SK-N-SH (cell line): ENCODE measurements around the gene KPRP. TPM values are rescaled to one million over a fixed set of nuclear protein-coding genes. Genes with fewer than 3 reads are reported as not detected.

Experiments used
- CTCF ChIA-PET: fragments of 300-600, 350-600 bp; formaldehyde crosslinking; extraction: SDS; loops from one replicate; lab custom pipeline; 2021; lab: Yijun Ruan, JAX
- POLR2A ChIA-PET: fragments of 350-600 bp; sonication (Branson Sonifier 250); formaldehyde crosslinking; extraction: SDS; loops from one replicate; lab custom pipeline; 2020; ENCODE audit warnings: antibody characterized with exemption, inconsistent platforms; lab: Yijun Ruan, JAX
- DNase-seq: peaks from one replicate; pipeline ENCODE4 v3.0.0; 2012
- H2AFZ ChIP-seq: fragments of 200-600 bp; sonication (generic); 2 replicates; pipeline ENCODE4 v1.8.1; 2016; ENCODE audit warnings: antibody characterized with exemption, mild to moderate bottlenecking, low read depth
- H3F3A ChIP-seq: fragments of 200-600 bp; sonication (generic); replicated peaks from 2 replicates; pipeline ENCODE3; 2016; ENCODE audit warnings: antibody characterized with exemption, mild to moderate bottlenecking; ENCODE audit not compliant: insufficient read depth
- H3K27ac ChIP-seq, 2 experiments: fragments of 200-500 bp in 1 of 2; fragments of 200-600 bp in 1 of 2; sonication (Bioruptor generic) in 1 of 2; sonication (generic), shearing (Covaris generic) in 1 of 2; 2 replicates each; pipeline versions ENCODE4 v1.5.1 to v1.6.1; 2014 to 2016; ENCODE audit warnings: low read depth in 2 of 2, inconsistent platforms in 1 of 2, low read length in 1 of 2, mild to moderate bottlenecking in 1 of 2, mixed read lengths in 1 of 2
- H3K27me3 ChIP-seq: fragments of 200-600 bp; sonication (generic), shearing (Covaris generic); 2 replicates; pipeline ENCODE4 v1.6.1; 2016; ENCODE audit warnings: mixed run types; ENCODE audit not compliant: insufficient read depth
- H3K36me3 ChIP-seq, 2 experiments: fragments of 200-500 bp in 1 of 2; fragments of 200-600 bp in 1 of 2; sonication (Bioruptor generic) in 1 of 2; sonication (generic) in 1 of 2; replicated peaks in 1 of 2; 2 replicates each; pipeline versions ENCODE3 to v1.5.1; 2014 to 2016; ENCODE audit warnings: low read length in 1 of 2, mild to moderate bottlenecking in 1 of 2; ENCODE audit not compliant: insufficient read depth in 2 of 2, control insufficient read depth in 1 of 2
- H3K4me1 ChIP-seq, 2 experiments: fragments of 200-500 bp in 1 of 2; fragments of 200-600 bp in 1 of 2; sonication (Bioruptor generic) in 1 of 2; sonication (generic), shearing (Covaris generic) in 1 of 2; 2 replicates each; pipeline versions ENCODE4 v1.5.1 to v1.6.1; 2014 to 2016; ENCODE audit warnings: low read depth in 1 of 2, low read length in 1 of 2, mixed run types in 1 of 2; ENCODE audit not compliant: insufficient read depth in 2 of 2, control insufficient read depth in 1 of 2
- H3K4me2 ChIP-seq: fragments of 200-600 bp; sonication (generic), shearing (Covaris generic); 2 replicates; pipeline ENCODE4 v1.6.1; 2017; ENCODE audit warnings: mixed run types
- H3K4me3 ChIP-seq, 2 experiments: fragments of 200-500 bp in 1 of 2; fragments of 200-600 bp in 1 of 2; sonication (Bioruptor generic) in 1 of 2; sonication (generic), shearing (Covaris generic) in 1 of 2; 2 replicates each; pipeline versions ENCODE4 v1.5.1 to v1.8.1; 2014 to 2016; ENCODE audit warnings: low read depth in 2 of 2, inconsistent platforms in 1 of 2, low read length in 1 of 2, mild to moderate bottlenecking in 1 of 2, mixed read lengths in 1 of 2, moderate library complexity in 1 of 2
- H3K79me2 ChIP-seq: fragments of 200-600 bp; sonication (generic); 2 replicates; pipeline ENCODE4 v1.8.1; 2017; ENCODE audit warnings: mild to moderate bottlenecking; ENCODE audit not compliant: insufficient read depth
- H3K9ac ChIP-seq: fragments of 200-600 bp; sonication (generic); 2 replicates; pipeline ENCODE4 v1.6.1; 2017; ENCODE audit warnings: mixed run types
- H3K9me2 ChIP-seq: fragments of 200-600 bp; sonication (generic); 2 replicates; pipeline ENCODE4 v1.6.1; 2017; ENCODE audit warnings: mixed run types
- H3K9me3 ChIP-seq: fragments of 200-600 bp; sonication (generic); 2 replicates; pipeline ENCODE4 v1.6.1; 2017; ENCODE audit warnings: mixed run types, mild to moderate bottlenecking, moderate library complexity
- H4K20me1 ChIP-seq: fragments of 200-600 bp; sonication (generic); 2 replicates; pipeline ENCODE4 v1.6.1; 2017; ENCODE audit warnings: mild to moderate bottlenecking, mixed run types; ENCODE audit not compliant: insufficient read depth
- EP300 ChIP-seq, 2 experiments: IDR thresholded peaks; 2 replicates each; pipeline versions ENCODE4 v1.4.0 to v1.6.1; 2012; ENCODE audit warnings: borderline replicate concordance in 1 of 2, low read depth in 1 of 2, low read length in 1 of 2
- EZH2phosphoT487 ChIP-seq: fragments of 200-600 bp; sonication (generic); IDR thresholded peaks from 2 replicates; pipeline ENCODE4 v1.6.1; 2017; ENCODE audit warnings: low read depth, mixed run types, mild to moderate bottlenecking, antibody characterized with exemption, moderate library complexity, borderline replicate concordance
- FOSL2 ChIP-seq: IDR thresholded peaks from 2 replicates; pipeline ENCODE4 v1.4.0; 2012; ENCODE audit warnings: low read depth, mild to moderate bottlenecking, moderate library complexity, borderline replicate concordance
- FOXJ3 ChIP-seq: sonication (generic); formaldehyde crosslinking; IDR thresholded peaks from 2 replicates; pipeline ENCODE4 v1.5.1; 2020; ENCODE audit warnings: mild to moderate bottlenecking, missing genetic modification reagents
- FOXM1 ChIP-seq: IDR thresholded peaks from 2 replicates; pipeline ENCODE4 v1.4.0; 2012; ENCODE audit warnings: low read depth, mild to moderate bottlenecking
- GABPA ChIP-seq: IDR thresholded peaks from 2 replicates; pipeline ENCODE4 v1.4.0; 2012; ENCODE audit warnings: low read depth, mild to moderate bottlenecking
- GATA2 ChIP-seq: sonication (generic); formaldehyde crosslinking; IDR thresholded peaks from 2 replicates; pipeline ENCODE4 v1.5.0; 2020; ENCODE audit warnings: mild to moderate bottlenecking, missing genetic modification reagents
- MEF2A ChIP-seq: IDR thresholded peaks from 2 replicates; pipeline ENCODE4 v1.4.0; 2012; ENCODE audit warnings: low read depth, borderline replicate concordance
- MXI1 ChIP-seq: IDR thresholded peaks from 2 replicates; pipeline ENCODE4 v1.6.1; 2012; ENCODE audit warnings: mild to moderate bottlenecking, low read depth, low read length, improper control_type of control experiment
- NRF1 ChIP-seq: IDR thresholded peaks from 2 replicates; pipeline ENCODE4 v1.6.1; 2012; ENCODE audit warnings: low read depth, mild to moderate bottlenecking, low read length
- POLR2AphosphoS5 ChIP-seq: IDR thresholded peaks from 2 replicates; pipeline ENCODE4 v1.6.1; 2012; ENCODE audit warnings: low read depth, low read length
- SIN3A ChIP-seq: IDR thresholded peaks from 2 replicates; pipeline ENCODE4 v1.6.1; 2012; ENCODE audit warnings: low read depth, mild to moderate bottlenecking, low read length, moderate library complexity, borderline replicate concordance
- TEAD4 ChIP-seq: IDR thresholded peaks from 2 replicates; pipeline ENCODE4 v1.4.0; 2012; ENCODE audit warnings: mild to moderate bottlenecking, borderline replicate concordance; ENCODE audit not compliant: insufficient read depth
- YY1 ChIP-seq: IDR thresholded peaks from 2 replicates; pipeline ENCODE4 v1.4.0; 2012; ENCODE audit warnings: low read depth, mild to moderate bottlenecking
- WGBS: methylation state at CpG from one replicate; pipeline ENCODE4 v1.1.6; 2017; ENCODE audit warnings: low lambda C conversion rate; 5-methylcytosine and 5-hydroxymethylcytosine counted together
- polyA plus RNA-seq, 3 experiments: library from polyadenylated mRNA; depleted of rRNA; stranded (reverse); fragments of >200 nt; gene quantifications; 2 replicates each; pipeline ENCODE4 v1.2.3, GENCODE V29; 2012
- TF ChIP-seq, protein P1 (sequence below): IDR thresholded peaks from 2 replicates; pipeline ENCODE4 v1.4.0; 2012; ENCODE audit warnings: low read depth, borderline replicate concordance
- TF ChIP-seq, protein P2 (sequence below): fragments of 200-600 bp; sonication (generic); IDR thresholded peaks from 2 replicates; pipeline ENCODE4 v1.6.1; 2017; ENCODE audit warnings: antibody characterized with exemption, mild to moderate bottlenecking, moderate library complexity
- TF ChIP-seq, protein P3 (sequence below): IDR thresholded peaks from 2 replicates; pipeline ENCODE4 v1.4.0; 2012; ENCODE audit warnings: low read depth, borderline replicate concordance
- TF ChIP-seq, protein P4 (sequence below): fragments of 150-350 bp; IDR thresholded peaks from 2 replicates; pipeline ENCODE4 v1.6.1; 2016; ENCODE audit warnings: mild to moderate bottlenecking, low read depth, low read length

Gene KPRP
- polyA plus RNA-seq, 1 of the 3 experiments (the other 2 are of a cell fraction) = not detected

DNA sequence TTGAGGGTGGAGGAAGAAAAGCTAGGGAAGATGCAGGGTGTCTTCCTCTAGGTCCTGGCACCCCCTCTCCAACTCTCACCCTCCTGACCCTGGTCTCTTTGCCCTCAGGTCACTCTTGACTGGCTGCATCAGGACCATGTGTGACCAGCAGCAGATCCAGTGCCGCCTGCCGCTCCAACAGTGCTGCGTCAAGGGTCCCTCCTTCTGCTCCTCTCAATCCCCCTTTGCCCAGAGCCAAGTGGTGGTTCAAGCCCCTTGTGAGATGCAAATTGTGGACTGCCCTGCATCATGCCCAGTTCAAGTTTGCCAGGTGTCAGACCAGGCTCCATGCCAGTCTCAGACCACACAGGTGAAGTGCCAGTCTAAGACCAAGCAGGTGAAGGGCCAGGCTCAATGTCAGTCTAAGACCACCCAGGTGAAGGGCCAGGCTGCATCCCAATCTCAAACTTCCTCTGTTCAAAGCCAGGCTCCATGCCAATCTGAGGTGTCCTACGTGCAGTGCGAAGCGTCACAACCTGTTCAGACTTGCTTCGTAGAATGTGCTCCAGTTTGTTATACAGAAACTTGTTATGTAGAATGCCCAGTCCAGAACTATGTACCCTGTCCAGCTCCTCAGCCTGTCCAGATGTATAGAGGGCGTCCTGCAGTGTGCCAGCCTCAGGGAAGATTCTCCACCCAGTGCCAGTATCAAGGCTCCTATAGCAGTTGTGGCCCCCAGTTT is 1.8 kb downstream of the KPRP start:
- no peak for TF ChIP-seq SIN3A
- TF ChIP-seq MXI1 = no peak
- no peak for TF ChIP-seq FOXM1
- no peak for TF ChIP-seq EZH2phosphoT487
- TF ChIP-seq POLR2AphosphoS5 = no peak
- TF ChIP-seq NRF1 = no peak
- no peak for TF ChIP-seq EP300 (IDR thresholded peaks at IDR 0.05; ENCODE audit: borderline replicate concordance in 1 of 2, low read depth in 1 of 2, low read length in 1 of 2)
- TF ChIP-seq, protein P1, sequence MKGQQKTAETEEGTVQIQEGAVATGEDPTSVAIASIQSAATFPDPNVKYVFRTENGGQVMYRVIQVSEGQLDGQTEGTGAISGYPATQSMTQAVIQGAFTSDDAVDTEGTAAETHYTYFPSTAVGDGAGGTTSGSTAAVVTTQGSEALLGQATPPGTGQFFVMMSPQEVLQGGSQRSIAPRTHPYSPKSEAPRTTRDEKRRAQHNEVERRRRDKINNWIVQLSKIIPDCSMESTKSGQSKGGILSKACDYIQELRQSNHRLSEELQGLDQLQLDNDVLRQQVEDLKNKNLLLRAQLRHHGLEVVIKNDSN = no peak
- TF ChIP-seq, protein P2, sequence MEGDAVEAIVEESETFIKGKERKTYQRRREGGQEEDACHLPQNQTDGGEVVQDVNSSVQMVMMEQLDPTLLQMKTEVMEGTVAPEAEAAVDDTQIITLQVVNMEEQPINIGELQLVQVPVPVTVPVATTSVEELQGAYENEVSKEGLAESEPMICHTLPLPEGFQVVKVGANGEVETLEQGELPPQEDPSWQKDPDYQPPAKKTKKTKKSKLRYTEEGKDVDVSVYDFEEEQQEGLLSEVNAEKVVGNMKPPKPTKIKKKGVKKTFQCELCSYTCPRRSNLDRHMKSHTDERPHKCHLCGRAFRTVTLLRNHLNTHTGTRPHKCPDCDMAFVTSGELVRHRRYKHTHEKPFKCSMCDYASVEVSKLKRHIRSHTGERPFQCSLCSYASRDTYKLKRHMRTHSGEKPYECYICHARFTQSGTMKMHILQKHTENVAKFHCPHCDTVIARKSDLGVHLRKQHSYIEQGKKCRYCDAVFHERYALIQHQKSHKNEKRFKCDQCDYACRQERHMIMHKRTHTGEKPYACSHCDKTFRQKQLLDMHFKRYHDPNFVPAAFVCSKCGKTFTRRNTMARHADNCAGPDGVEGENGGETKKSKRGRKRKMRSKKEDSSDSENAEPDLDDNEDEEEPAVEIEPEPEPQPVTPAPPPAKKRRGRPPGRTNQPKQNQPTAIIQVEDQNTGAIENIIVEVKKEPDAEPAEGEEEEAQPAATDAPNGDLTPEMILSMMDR = no peak
- TF ChIP-seq GATA2 (CRISPR knock-in tag) = no peak
- TF ChIP-seq, protein P3, sequence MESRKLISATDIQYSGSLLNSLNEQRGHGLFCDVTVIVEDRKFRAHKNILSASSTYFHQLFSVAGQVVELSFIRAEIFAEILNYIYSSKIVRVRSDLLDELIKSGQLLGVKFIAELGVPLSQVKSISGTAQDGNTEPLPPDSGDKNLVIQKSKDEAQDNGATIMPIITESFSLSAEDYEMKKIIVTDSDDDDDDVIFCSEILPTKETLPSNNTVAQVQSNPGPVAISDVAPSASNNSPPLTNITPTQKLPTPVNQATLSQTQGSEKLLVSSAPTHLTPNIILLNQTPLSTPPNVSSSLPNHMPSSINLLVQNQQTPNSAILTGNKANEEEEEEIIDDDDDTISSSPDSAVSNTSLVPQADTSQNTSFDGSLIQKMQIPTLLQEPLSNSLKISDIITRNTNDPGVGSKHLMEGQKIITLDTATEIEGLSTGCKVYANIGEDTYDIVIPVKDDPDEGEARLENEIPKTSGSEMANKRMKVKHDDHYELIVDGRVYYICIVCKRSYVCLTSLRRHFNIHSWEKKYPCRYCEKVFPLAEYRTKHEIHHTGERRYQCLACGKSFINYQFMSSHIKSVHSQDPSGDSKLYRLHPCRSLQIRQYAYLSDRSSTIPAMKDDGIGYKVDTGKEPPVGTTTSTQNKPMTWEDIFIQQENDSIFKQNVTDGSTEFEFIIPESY = no peak
- TF ChIP-seq YY1 = no peak
- TF ChIP-seq TEAD4 = no peak
- no peak for TF ChIP-seq MEF2A
- TF ChIP-seq GABPA = no peak
- TF ChIP-seq, protein P4, sequence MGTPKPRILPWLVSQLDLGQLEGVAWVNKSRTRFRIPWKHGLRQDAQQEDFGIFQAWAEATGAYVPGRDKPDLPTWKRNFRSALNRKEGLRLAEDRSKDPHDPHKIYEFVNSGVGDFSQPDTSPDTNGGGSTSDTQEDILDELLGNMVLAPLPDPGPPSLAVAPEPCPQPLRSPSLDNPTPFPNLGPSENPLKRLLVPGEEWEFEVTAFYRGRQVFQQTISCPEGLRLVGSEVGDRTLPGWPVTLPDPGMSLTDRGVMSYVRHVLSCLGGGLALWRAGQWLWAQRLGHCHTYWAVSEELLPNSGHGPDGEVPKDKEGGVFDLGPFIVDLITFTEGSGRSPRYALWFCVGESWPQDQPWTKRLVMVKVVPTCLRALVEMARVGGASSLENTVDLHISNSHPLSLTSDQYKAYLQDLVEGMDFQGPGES = no peak
- no peak for TF ChIP-seq FOSL2
- TF ChIP-seq FOXJ3 = no peak
- Histone ChIP-seq H2AFZ (no peak overlapping the region), H3K9ac (no peak overlapping the region), H3K9me3 (no peaks in the 10 kb centered on the region), H3K27me3 (peaks cover 28% of the 10 kb centered on the region; the same call in 1 of the 2 replicates), H3K4me3 (no peak overlapping the region), H3K79me2 (no peaks in the 10 kb centered on the region), H3F3A (no peaks in the 10 kb centered on the region), H3K9me2 (no peaks in the 10 kb centered on the region), H4K20me1 (no peaks in the 10 kb centered on the region), H3K36me3 (no peaks in the 10 kb centered on the region), H3K4me2 (no peak overlapping the region), H3K4me1 (no peaks in the 10 kb centered on the region), H3K27ac (no peak overlapping the region)
- 4% methylated on average over 5 of the region's 8 CpGs for WGBS
- CTCF ChIA-PET = no interaction called here
- DNase-seq = no peak
- POLR2A ChIA-PET = no interaction called here
